ENCODE data around the gene ZNF362. TPM values are rescaled to one million over a fixed set of nuclear protein-coding genes. Genes with fewer than 3 reads are reported as not detected.

The ZNF362 gene
- total and polyA plus RNA-seq, 2 donors (not counting 1 experiment from before 2014, with no cell fraction given), result 3.8 to 5.7 TPM

DNA sequence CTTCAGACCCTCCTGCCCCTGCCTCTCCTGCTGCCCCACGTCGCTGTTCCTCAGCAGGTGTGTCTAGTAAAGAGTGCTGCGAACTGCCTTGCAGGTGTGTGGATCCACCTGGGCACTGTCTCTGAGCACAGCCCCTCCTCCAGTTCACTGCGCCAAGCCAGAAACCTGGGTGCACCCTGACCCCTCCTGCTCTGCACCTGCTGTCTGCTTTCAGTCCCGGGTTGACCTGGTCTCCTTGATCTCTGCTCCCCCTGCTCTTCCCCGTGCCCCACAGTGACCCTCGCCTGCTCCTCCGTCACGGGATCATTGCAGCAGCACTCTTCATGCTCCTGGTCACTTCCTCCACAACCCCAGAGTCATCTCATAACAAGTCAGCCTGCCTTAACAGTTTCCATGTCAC, 58.1 kb downstream of the ZNF362 start:
- no peak overlapping the region for H3K4me2 ChIP-seq (ENCODE audit: extremely low read depth, insufficient read depth, low read length)
- H3K27ac ChIP-seq (ENCODE audit: insufficient read depth, low read length), result no peak overlapping the region
- no peaks in the 10 kb centered on the region for H4K20me1 ChIP-seq (ENCODE audit: control insufficient read depth, extremely low read depth, insufficient read depth, low read length)
- no peaks in the 10 kb centered on the region for H3K4me1 ChIP-seq (ENCODE audit: control insufficient read depth, extremely low read depth, insufficient read depth, low read length)
- no peaks in the 10 kb centered on the region for H3K36me3 ChIP-seq (ENCODE audit: control insufficient read depth, insufficient read depth, low read length)
- H3K79me2 ChIP-seq (ENCODE audit: control insufficient read depth, insufficient read depth, low read length), result no peaks in the 10 kb centered on the region
- peaks cover 3% of the 10 kb centered on the region for H3K27me3 ChIP-seq (ENCODE audit: control insufficient read depth, insufficient read depth, low read length)
- H3K4me3 ChIP-seq (replicated peaks in 1 of 4; ENCODE audit: control extremely low read depth in 1 of 4, insufficient read depth in 1 of 4, low read depth in 3 of 4, low read length in 4 of 4), result no peak overlapping the region
- TF ChIP-seq EZH2 (IDR thresholded peaks at IDR 0.05; ENCODE audit: low read length, missing control alignments) (no peak), CTCF (conservative IDR thresholded peaks at IDR 0.05 in 1 of 2, IDR thresholded peaks at IDR 0.05 in 1 of 2; ENCODE audit: low read depth in 1 of 2, low read length in 2 of 2) (no peak)
- no peak for DNase-seq (ENCODE audit: low read depth in 2 of 2)
- no peak overlapping the region for H2AFZ ChIP-seq (ENCODE audit: low read length)
- no peak overlapping the region for H3K9ac ChIP-seq (ENCODE audit: insufficient read depth, low read length)
- H3K9me3 ChIP-seq (ENCODE audit: control insufficient read depth, insufficient read depth, low read depth, low read length), result no peaks in the 10 kb centered on the region

GRCh38 chr1:33316601-33317000, 60.3 kb downstream of the ZNF362 start:
- DNase-seq (ENCODE audit: low read depth in 2 of 2), result no peak
- no peaks in the 10 kb centered on the region for H3K36me3 ChIP-seq (ENCODE audit: control insufficient read depth, insufficient read depth, low read length)

DNA sequence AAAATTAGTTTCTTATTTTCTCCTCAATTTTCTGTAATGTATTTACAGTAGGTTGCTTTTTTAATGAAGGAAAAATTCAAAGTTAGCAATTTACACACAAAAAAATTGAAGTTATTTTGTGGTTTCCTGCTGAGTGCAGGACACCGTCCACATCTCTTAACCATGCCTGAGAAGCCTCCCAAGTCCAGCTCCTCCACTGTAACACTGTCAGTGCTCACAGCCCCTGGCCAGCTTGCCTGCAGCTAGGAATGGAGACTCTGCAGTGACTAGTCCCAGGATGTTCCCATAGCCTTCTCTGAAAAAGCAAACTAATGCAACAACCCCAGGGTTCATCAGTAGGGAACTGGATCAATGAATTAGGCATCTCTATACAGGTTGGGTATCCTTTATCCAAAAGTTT, 61.1 kb downstream of the ZNF362 start:
- H4K20me1 ChIP-seq (ENCODE audit: control insufficient read depth, extremely low read depth, insufficient read depth, low read length), result no peaks in the 10 kb centered on the region
- no peaks in the 10 kb centered on the region for H3K36me3 ChIP-seq (ENCODE audit: control insufficient read depth, insufficient read depth, low read length)
- no peak overlapping the region for H3K27ac ChIP-seq (ENCODE audit: insufficient read depth, low read length)
- no peaks in the 10 kb centered on the region for H3K79me2 ChIP-seq (ENCODE audit: control insufficient read depth, insufficient read depth, low read length)
- DNase-seq (ENCODE audit: low read depth in 2 of 2), result no peak
- H3K9ac ChIP-seq (ENCODE audit: insufficient read depth, low read length), result no peak overlapping the region
- no peak for TF ChIP-seq EZH2 (IDR thresholded peaks at IDR 0.05; ENCODE audit: low read length, missing control alignments)
- TF ChIP-seq CTCF (conservative IDR thresholded peaks at IDR 0.05 in 1 of 2, IDR thresholded peaks at IDR 0.05 in 1 of 2; ENCODE audit: low read depth in 1 of 2, low read length in 2 of 2), result no peak
- no peak overlapping the region for H3K4me2 ChIP-seq (ENCODE audit: extremely low read depth, insufficient read depth, low read length)
- H3K9me3 ChIP-seq (ENCODE audit: control insufficient read depth, insufficient read depth, low read depth, low read length), result no peaks in the 10 kb centered on the region
- no peaks in the 10 kb centered on the region for H3K4me1 ChIP-seq (ENCODE audit: control insufficient read depth, extremely low read depth, insufficient read depth, low read length)
- H3K27me3 ChIP-seq (ENCODE audit: control insufficient read depth, insufficient read depth, low read length), result no peaks in the 10 kb centered on the region
- H2AFZ ChIP-seq (ENCODE audit: low read length), result no peak overlapping the region
- H3K4me3 ChIP-seq (replicated peaks in 1 of 4; ENCODE audit: control extremely low read depth in 1 of 4, insufficient read depth in 1 of 4, low read depth in 3 of 4, low read length in 4 of 4), result no peak overlapping the region

More at GRCh38 chr1:33316601-33317000, 60.3 kb downstream of the ZNF362 start:
- Histone ChIP-seq H3K79me2 (ENCODE audit: control insufficient read depth, insufficient read depth, low read length) (no peaks in the 10 kb centered on the region), H4K20me1 (ENCODE audit: control insufficient read depth, extremely low read depth, insufficient read depth, low read length) (no peaks in the 10 kb centered on the region), H3K4me1 (ENCODE audit: control insufficient read depth, extremely low read depth, insufficient read depth, low read length) (no peaks in the 10 kb centered on the region), H3K4me2 (ENCODE audit: extremely low read depth, insufficient read depth, low read length) (no peak overlapping the region), H3K27ac (ENCODE audit: insufficient read depth, low read length) (no peak overlapping the region), H2AFZ (ENCODE audit: low read length) (no peak overlapping the region), H3K9ac (ENCODE audit: insufficient read depth, low read length) (no peak overlapping the region), H3K9me3 (ENCODE audit: control insufficient read depth, insufficient read depth, low read depth, low read length) (no peaks in the 10 kb centered on the region), H3K4me3 (replicated peaks in 1 of 4; ENCODE audit: control extremely low read depth in 1 of 4, insufficient read depth in 1 of 4, low read depth in 3 of 4, low read length in 4 of 4) (no peak overlapping the region), H3K27me3 (ENCODE audit: control insufficient read depth, insufficient read depth, low read length) (no peaks in the 10 kb centered on the region)
- TF ChIP-seq CTCF (conservative IDR thresholded peaks at IDR 0.05 in 1 of 2, IDR thresholded peaks at IDR 0.05 in 1 of 2; ENCODE audit: low read depth in 1 of 2, low read length in 2 of 2), result no peak
- no peak for TF ChIP-seq EZH2 (IDR thresholded peaks at IDR 0.05; ENCODE audit: low read length, missing control alignments)
